Trophoblast cell (in vitro differentiated cells and primary cell): ENCODE measurements around the gene MMRN2.

Source experiments
- DNase-seq, 2 donors: peaks; one replicate each; pipeline ENCODE4 v3.0.0-alpha.2; 2016
- H2AFZ ChIP-seq: 2 replicates; pipeline ENCODE4 v1.6.1; 2013; ENCODE audit warnings: low read length, moderate library complexity, mild to moderate bottlenecking; ENCODE audit not compliant: insufficient read depth, poor library complexity
- H2AK5ac ChIP-seq: 2 replicates; pipeline ENCODE4 v1.6.1; 2013; ENCODE audit warnings: mild to moderate bottlenecking, low read length
- H2BK120ac ChIP-seq: 2 replicates; pipeline ENCODE4 v1.6.1; 2013; ENCODE audit warnings: low read length, mild to moderate bottlenecking, moderate library complexity; ENCODE audit not compliant: insufficient read depth, poor library complexity
- H2BK12ac ChIP-seq: 2 replicates; pipeline ENCODE4 v1.6.1; 2013; ENCODE audit warnings: mild to moderate bottlenecking, low read length, moderate library complexity
- H2BK5ac ChIP-seq: 2 replicates; pipeline ENCODE4 v1.6.1; 2013; ENCODE audit warnings: low read length, low read depth, moderate library complexity, mild to moderate bottlenecking; ENCODE audit not compliant: poor library complexity
- H3K14ac ChIP-seq: 2 replicates; pipeline ENCODE4 v1.6.1; 2013; ENCODE audit warnings: mild to moderate bottlenecking, low read length
- H3K18ac ChIP-seq: 2 replicates; pipeline ENCODE4 v1.6.1; 2013; ENCODE audit warnings: mild to moderate bottlenecking, low read length
- H3K23ac ChIP-seq: 2 replicates; pipeline ENCODE4 v1.6.1; 2013; ENCODE audit warnings: low read length
- H3K27ac ChIP-seq: 2 replicates; pipeline ENCODE4 v1.5.1; 2013; ENCODE audit warnings: low read depth, mild to moderate bottlenecking, inconsistent platforms, low read length, moderate library complexity
- H3K27me3 ChIP-seq: 2 replicates; pipeline ENCODE4 v1.6.1; 2013; ENCODE audit warnings: inconsistent platforms, mild to moderate bottlenecking, low read length, moderate library complexity; ENCODE audit not compliant: insufficient read depth
- H3K36me3 ChIP-seq, 2 experiments: 1 replicate in 1 of 2; 2 replicates in 1 of 2; pipeline ENCODE4 v1.6.1; 2013; ENCODE audit warnings: low read length in 2 of 2, mild to moderate bottlenecking in 2 of 2, moderate library complexity in 1 of 2; ENCODE audit not compliant: insufficient read depth in 2 of 2, control insufficient read depth in 1 of 2
- H3K4ac ChIP-seq: 2 replicates; pipeline ENCODE4 v1.6.1; 2013; ENCODE audit warnings: low read depth, mild to moderate bottlenecking, low read length, moderate library complexity
- H3K4me1 ChIP-seq, 2 experiments: 1 replicate in 1 of 2; 2 replicates in 1 of 2; pipeline ENCODE4 v1.6.1; 2013; ENCODE audit warnings: low read length in 2 of 2, mild to moderate bottlenecking in 2 of 2, moderate library complexity in 1 of 2; ENCODE audit not compliant: insufficient read depth in 2 of 2, control insufficient read depth in 1 of 2
- H3K4me2 ChIP-seq: 2 replicates; pipeline ENCODE4 v1.6.1; 2013; ENCODE audit warnings: inconsistent platforms, mild to moderate bottlenecking, low read length, moderate library complexity
- H3K4me3 ChIP-seq: 2 replicates; pipeline ENCODE4 v1.5.1; 2013; ENCODE audit warnings: mild to moderate bottlenecking, low read depth, low read length, inconsistent platforms
- H3K79me1 ChIP-seq: one replicate; pipeline ENCODE4 v1.6.1; 2013; ENCODE audit warnings: low read length
- H3K79me2 ChIP-seq: 2 replicates; pipeline ENCODE4 v1.6.1; 2013; ENCODE audit warnings: low read length, mild to moderate bottlenecking; ENCODE audit not compliant: control insufficient read depth, insufficient read depth, poor library complexity
- H3K9ac ChIP-seq: 2 replicates; pipeline ENCODE4 v1.6.1; 2013; ENCODE audit warnings: mild to moderate bottlenecking, low read length
- H3K9me3 ChIP-seq: 2 replicates; pipeline ENCODE4 v1.6.1; 2013; ENCODE audit warnings: low read depth, mild to moderate bottlenecking, control low read depth, inconsistent platforms, low read length; ENCODE audit not compliant: insufficient read depth
- H4K12ac ChIP-seq: 2 replicates; pipeline ENCODE4 v1.6.1; 2013; ENCODE audit warnings: low read depth, mild to moderate bottlenecking, low read length, moderate library complexity
- H4K8ac ChIP-seq: 2 replicates; pipeline ENCODE4 v1.6.1; 2013; ENCODE audit warnings: low read depth, mild to moderate bottlenecking, low read length, moderate library complexity
- H4K91ac ChIP-seq: one replicate; pipeline ENCODE4 v1.6.1; 2013; ENCODE audit warnings: low read depth, mild to moderate bottlenecking, low read length, moderate library complexity
- WGBS: extraction: QIAGEN DNeasy Blood & Tissue Kit; methylation state at CpG from one replicate; pipeline ENCODE4 v1.1.7; 2013; ENCODE audit warnings: missing lambda C conversion rate; ENCODE audit not compliant: insufficient read length, insufficient coverage; ENCODE audit errors: extremely low coverage; 5-methylcytosine and 5-hydroxymethylcytosine counted together

The MMRN2 gene

DNA sequence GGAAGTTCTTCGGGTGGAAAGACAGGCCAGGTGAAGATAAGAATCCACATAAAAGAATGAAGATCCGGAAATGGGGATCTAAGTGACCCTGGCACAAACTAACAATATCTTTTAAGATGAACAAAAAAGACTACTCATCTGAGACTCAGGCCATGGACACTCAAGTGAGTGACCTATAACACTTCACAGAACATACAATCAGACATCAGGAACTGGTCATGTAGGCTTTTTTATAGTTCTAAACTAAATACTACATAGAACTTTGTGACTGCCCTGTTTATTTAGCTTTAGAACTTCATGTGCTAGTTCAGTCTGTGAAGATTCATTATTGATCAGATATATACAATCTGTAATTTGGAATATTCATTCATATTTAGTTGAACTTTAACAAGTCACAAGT is 52.8 kb downstream of the MMRN2 start:
- no CpG with 5 or more reads among the region's 2 CpGs for WGBS
- Histone ChIP-seq H4K91ac (no peak overlapping the region), H2BK120ac (no peak overlapping the region), H3K79me1 (no peaks in the 10 kb centered on the region), H2AFZ (no peak overlapping the region), H3K9ac (no peak overlapping the region), H3K14ac (no peak overlapping the region), H3K4me2 (no peak overlapping the region), H4K12ac (no peak overlapping the region), H3K23ac (no peak overlapping the region), H3K4me1 (no peaks in the 10 kb centered on the region), H3K79me2 (peaks cover 2% of the 10 kb centered on the region), H3K4me3 (no peak overlapping the region), H2BK5ac (no peak overlapping the region), H2AK5ac (no peak overlapping the region), H2BK12ac (no peak overlapping the region), H3K27ac (no peak overlapping the region), H4K8ac (no peak overlapping the region), H3K36me3 (peaks cover 9 to 25% of the 10 kb centered on the region in 2 experiments), H3K18ac (no peak overlapping the region), H3K4ac (no peak overlapping the region), H3K27me3 (no peaks in the 10 kb centered on the region), H3K9me3 (no peaks in the 10 kb centered on the region)
- no peak for DNase-seq

DNA sequence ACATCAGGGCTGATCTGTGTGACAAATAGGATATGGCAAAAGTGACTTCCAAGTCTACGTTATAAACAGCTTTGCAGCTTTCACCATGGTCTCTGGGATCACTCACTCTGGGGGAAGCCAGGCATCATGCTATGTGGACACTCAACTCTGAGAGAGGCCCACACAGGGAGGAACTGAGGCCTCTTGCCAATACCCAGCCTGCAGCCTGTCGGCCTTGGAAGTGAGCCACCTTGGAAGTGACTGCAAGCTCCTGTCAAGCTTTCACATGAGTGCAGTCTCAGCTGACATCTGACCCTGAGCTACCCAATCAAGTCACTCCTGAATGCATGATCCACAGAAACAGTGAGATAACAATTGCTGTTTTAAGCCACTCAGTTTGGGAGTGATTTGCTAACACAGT is 56.5 kb downstream of the MMRN2 start:
- no peak overlapping the region for H3K14ac ChIP-seq
- no peak overlapping the region for H3K18ac ChIP-seq
- H3K9me3 ChIP-seq = no peaks in the 10 kb centered on the region
- H3K4ac ChIP-seq = no peak overlapping the region
- no peak overlapping the region for H2BK120ac ChIP-seq
- no peaks in the 10 kb centered on the region for H3K27me3 ChIP-seq
- no peaks in the 10 kb centered on the region for H3K79me1 ChIP-seq
- H2AK5ac ChIP-seq = no peak overlapping the region
- H3K4me1 ChIP-seq = no peaks in the 10 kb centered on the region
- no peak overlapping the region for H3K9ac ChIP-seq
- H3K79me2 ChIP-seq = peaks cover 2% of the 10 kb centered on the region
- no peak overlapping the region for H2AFZ ChIP-seq
- no peak overlapping the region for H4K12ac ChIP-seq
- H4K91ac ChIP-seq = no peak overlapping the region
- no peak overlapping the region for H2BK5ac ChIP-seq
- H3K27ac ChIP-seq = no peak overlapping the region
- H2BK12ac ChIP-seq = no peak overlapping the region
- no CpG with 5 or more reads among the region's 2 CpGs for WGBS
- H3K36me3 ChIP-seq = peaks cover 7 to 16% of the 10 kb centered on the region in 2 experiments
- H3K4me2 ChIP-seq = no peak overlapping the region
- H3K23ac ChIP-seq = no peak overlapping the region
- no peak overlapping the region for H3K4me3 ChIP-seq
- no peak overlapping the region for H4K8ac ChIP-seq
- no peak for DNase-seq

- H2BK5ac ChIP-seq = no peak overlapping the region
- H3K9me3 ChIP-seq = no peaks in the 10 kb centered on the region
- no peak overlapping the region for H3K18ac ChIP-seq
- no peak overlapping the region for H3K27ac ChIP-seq
- H3K23ac ChIP-seq = no peak overlapping the region
- H3K27me3 ChIP-seq = no peaks in the 10 kb centered on the region
- no peak overlapping the region for H2BK12ac ChIP-seq
- H3K79me1 ChIP-seq = no peaks in the 10 kb centered on the region
- peak; percentile 61 to 85 for DNase-seq
- H3K9ac ChIP-seq = no peak overlapping the region
- H4K8ac ChIP-seq = no peak overlapping the region
- no peak overlapping the region for H2BK120ac ChIP-seq
- H4K12ac ChIP-seq = no peak overlapping the region
- no CpG with 5 or more reads among the region's 9 CpGs for WGBS
- no peak overlapping the region for H4K91ac ChIP-seq
- no peak overlapping the region for H3K14ac ChIP-seq
- H2AFZ ChIP-seq = no peak overlapping the region
- H3K4me1 ChIP-seq = no peaks in the 10 kb centered on the region
- no peak overlapping the region for H3K4me3 ChIP-seq
- peaks cover 2% of the 10 kb centered on the region for H3K79me2 ChIP-seq
- H3K4ac ChIP-seq = no peak overlapping the region
- peaks cover 7 to 16% of the 10 kb centered on the region in 2 experiments for H3K36me3 ChIP-seq
- no peak overlapping the region for H3K4me2 ChIP-seq
- H2AK5ac ChIP-seq = no peak overlapping the region
Measured at GRCh38 chr10:86899670-86900276, 57.6 kb downstream of the MMRN2 start.

- H3K4me1 ChIP-seq = no peaks in the 10 kb centered on the region
- peak overlapping the region; percentile 58 for H3K4me3 ChIP-seq
- peak overlapping the region; percentile 71 for H3K23ac ChIP-seq
- no peak for DNase-seq
- H3K14ac ChIP-seq = no peak overlapping the region
- H3K27me3 ChIP-seq = no peaks in the 10 kb centered on the region
- H2BK120ac ChIP-seq = no peak overlapping the region
- H4K91ac ChIP-seq = no peak overlapping the region
- H2AFZ ChIP-seq = no peak overlapping the region
- H3K18ac ChIP-seq = no peak overlapping the region
- peak overlapping the region; percentile 52 for H3K9ac ChIP-seq
- no peak overlapping the region for H2BK5ac ChIP-seq
- H2AK5ac ChIP-seq = no peak overlapping the region
- H3K9me3 ChIP-seq = no peaks in the 10 kb centered on the region
- no CpG with 5 or more reads among the region's 6 CpGs for WGBS
- H3K79me1 ChIP-seq = no peaks in the 10 kb centered on the region
- H4K8ac ChIP-seq = no peak overlapping the region
- no peak overlapping the region for H2BK12ac ChIP-seq
- H3K4ac ChIP-seq = no peak overlapping the region
- H3K79me2 ChIP-seq = peaks cover 2% of the 10 kb centered on the region
- peaks cover 7 to 16% of the 10 kb centered on the region in 2 experiments for H3K36me3 ChIP-seq
- H3K4me2 ChIP-seq = no peak overlapping the region
- no peak overlapping the region for H3K27ac ChIP-seq
- H4K12ac ChIP-seq = no peak overlapping the region
Measured at GRCh38 chr10:86899132-86899531, 58.3 kb downstream of the MMRN2 start.
